UCSD-AML1 (cell line): ENCODE results near the gene PTAFR.

ENCODE experiments used
- DNase-seq: peaks from one replicate; lab custom pipeline; 2025; ENCODE audit not compliant: unreplicated experiment; lab: John Stamatoyannopoulos, UW

Gene PTAFR

GRCh38 chr1:28178690-28179485 is 2.4 kb upstream of the PTAFR start:
- no peak for DNase-seq

GRCh38 chr1:28175955-28176485 is 470 bp downstream of the PTAFR start:
- no peak for DNase-seq

- DNase-seq = no peak
Observed at GRCh38 chr1:28173980-28174297, 2.6 kb downstream of the PTAFR start.

- no peak for DNase-seq
Observed at GRCh38 chr1:28173151-28173979, 3.1 kb downstream of the PTAFR start.

GRCh38 chr1:28172713-28173150 is 3.8 kb downstream of the PTAFR start:
- peak; percentile 69 for DNase-seq

GRCh38 chr1:28171246-28171645 is 5.2 kb downstream of the PTAFR start:
- DNase-seq = no peak

- no peak for DNase-seq
Observed at GRCh38 chr1:28170001-28170596, 6.4 kb downstream of the PTAFR start.

- no peak for DNase-seq
Observed at GRCh38 chr1:28163496-28164161, 12.9 kb downstream of the PTAFR start.

- DNase-seq = no peak
Observed at GRCh38 chr1:28162151-28162550, 14.3 kb downstream of the PTAFR start.

- no peak for DNase-seq
Observed at GRCh38 chr1:28161751-28162150, 14.7 kb downstream of the PTAFR start.

- no peak for DNase-seq
Observed at GRCh38 chr1:28160782-28161266, 15.7 kb downstream of the PTAFR start.

- no peak for DNase-seq
Observed at GRCh38 chr1:28159680-28160079, 16.8 kb downstream of the PTAFR start.

- DNase-seq = no peak
Observed at GRCh38 chr1:28159243-28159642, 17.2 kb downstream of the PTAFR start.

GRCh38 chr1:28157894-28158293 is 18.6 kb downstream of the PTAFR start:
- DNase-seq = no peak

GRCh38 chr1:28156821-28157220 is 19.7 kb downstream of the PTAFR start:
- DNase-seq = no peak

- DNase-seq = no peak
Observed at GRCh38 chr1:28155628-28156027, 20.9 kb downstream of the PTAFR start.

GRCh38 chr1:28154078-28154594 is 22.4 kb downstream of the PTAFR start:
- no peak for DNase-seq

GRCh38 chr1:28150125-28150780 is 26.2 kb downstream of the PTAFR start:
- DNase-seq = no peak

- DNase-seq = no peak
Observed at GRCh38 chr1:28148880-28149195, 27.7 kb downstream of the PTAFR start.
